ENCODE results near the gene KIF1C. TPM values are rescaled to one million over a fixed set of nuclear protein-coding genes. Genes with fewer than 3 reads are reported as not detected.

KIF1C gene
- total RNA-seq, 1 experiment from 2014 or later = 130 TPM

DNA sequence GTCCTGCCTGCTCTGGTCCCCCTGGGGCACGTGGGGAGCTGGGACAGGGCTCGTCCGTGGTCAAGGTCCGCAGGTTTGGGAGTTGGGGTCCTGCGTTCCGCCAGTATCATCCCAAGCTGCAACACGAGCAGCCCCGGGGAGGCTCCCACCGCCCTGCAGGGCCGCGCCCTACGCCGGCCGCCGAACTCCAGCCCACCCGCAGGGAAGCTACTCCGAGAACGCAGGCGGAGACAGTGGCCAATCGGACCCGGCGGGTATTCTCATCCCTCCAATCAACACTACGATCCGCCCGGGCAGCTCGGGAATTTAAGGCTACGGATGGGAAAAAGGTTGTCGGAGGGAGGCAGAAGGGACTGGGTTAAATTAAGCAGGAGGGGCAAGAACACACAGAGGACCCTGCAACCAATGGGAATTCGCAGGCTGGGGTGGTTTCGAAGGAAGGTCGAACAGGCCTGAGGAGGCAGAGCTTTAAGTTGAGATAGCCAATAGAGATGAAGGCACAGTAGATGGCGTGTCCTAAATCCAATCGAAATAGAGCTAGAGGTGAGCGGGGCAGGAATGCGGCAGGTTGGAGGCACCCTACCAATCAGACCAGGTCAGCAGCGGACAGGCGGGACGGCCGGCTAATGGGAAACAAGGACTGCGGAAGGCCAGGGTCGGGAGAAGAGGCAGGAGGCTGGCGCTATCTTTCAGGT, 30.8 kb upstream of the KIF1C start (continued):
- 0 out of 2 replicates have a peak, but pooled peaks have one; percentile 34 for TF ChIP-seq USF2 (CRISPR knock-in tag; IDR thresholded peaks at IDR 0.05)
- TF ChIP-seq TEAD4 (CRISPR knock-in tag; IDR thresholded peaks at IDR 0.05) = peak; percentile 66; the same call in 1 of the 2 replicates
- peak; percentile 0; the same call in 1 of the 2 replicates for TF ChIP-seq ZBTB21 (CRISPR knock-in tag; IDR thresholded peaks at IDR 0.05; ENCODE audit: borderline replicate concordance)
- no peak for TF ChIP-seq KAT7 (CRISPR knock-in tag; IDR thresholded peaks at IDR 0.05; ENCODE audit: borderline replicate concordance)
- TF ChIP-seq TP53 (CRISPR knock-in tag; IDR thresholded peaks at IDR 0.05) = no peak
- peak; percentile 82; the same call in 1 of the 2 replicates for TF ChIP-seq FOXP1 (CRISPR knock-in tag; IDR thresholded peaks at IDR 0.05; ENCODE audit: borderline replicate concordance)
- TF ChIP-seq, protein P1, sequence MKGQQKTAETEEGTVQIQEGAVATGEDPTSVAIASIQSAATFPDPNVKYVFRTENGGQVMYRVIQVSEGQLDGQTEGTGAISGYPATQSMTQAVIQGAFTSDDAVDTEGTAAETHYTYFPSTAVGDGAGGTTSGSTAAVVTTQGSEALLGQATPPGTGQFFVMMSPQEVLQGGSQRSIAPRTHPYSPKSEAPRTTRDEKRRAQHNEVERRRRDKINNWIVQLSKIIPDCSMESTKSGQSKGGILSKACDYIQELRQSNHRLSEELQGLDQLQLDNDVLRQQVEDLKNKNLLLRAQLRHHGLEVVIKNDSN (CRISPR knock-in tag; IDR thresholded peaks at IDR 0.05) = peak; percentile 54; the same call in 1 of the 2 replicates
- peak; percentile 37; the same call in 1 of the 2 replicates for TF ChIP-seq CREM (CRISPR knock-in tag; IDR thresholded peaks at IDR 0.05)
- no peak for TF ChIP-seq ZSCAN18 (CRISPR knock-in tag; IDR thresholded peaks at IDR 0.05)
- peak; percentile 63; the same call in 1 of the 2 replicates for TF ChIP-seq E2F5 (CRISPR knock-in tag; IDR thresholded peaks at IDR 0.05)
- peak; percentile 24; the same call in 1 of the 2 replicates for TF ChIP-seq HMGXB4 (CRISPR knock-in tag; IDR thresholded peaks at IDR 0.05)
- TF ChIP-seq ZNF423 (CRISPR knock-in tag; IDR thresholded peaks at IDR 0.05) = peak; percentile 85
- 0 out of 2 replicates have a peak, but pooled peaks have one; percentile 22 for TF ChIP-seq RELA (CRISPR knock-in tag; IDR thresholded peaks at IDR 0.05; ENCODE audit: borderline replicate concordance)
- no peak for TF ChIP-seq TCF7 (CRISPR knock-in tag; IDR thresholded peaks at IDR 0.05; ENCODE audit: low read depth)
- TF ChIP-seq ZNF317 (CRISPR knock-in tag; IDR thresholded peaks at IDR 0.05; ENCODE audit: borderline replicate concordance, low read depth) = no peak
- peak; percentile 86 for TF ChIP-seq MAX (CRISPR knock-in tag; IDR thresholded peaks at IDR 0.05)

GRCh38 chr17:4967539-4968485, 29.9 kb upstream of the KIF1C start, which contains the start of gene SPAG7:
SPAG7 (minus strand) TSS chr17:4967817; CDS start chr17:4967804, 13 bp downstream.
- ChIA-PET POLR2A (interaction anchor here (0.6 to 4.8 kb wide), 18 partner anchors 10 to 1358 kb away, joined by 3 to 45 read pairs (median 4); partner anchors contain the start of genes C17orf107, CAMTA2, CHRNE and ENO3), CTCF (interaction anchor here (0.6 to 3.2 kb wide), 23 partner anchors 11 to 270 kb away, joined by 3 to 49 read pairs (median 4); partner anchors contain the start of genes ARRB2, C17orf107, CAMTA2 and CHRNE)
- ATAC-seq (peak; percentile 38), DNase-seq (ENCODE audit: low spot score) (peak; percentile 91)
- H3K4me3 Mint-ChIP-seq = no peak within 1 kb of the TSS
- H3K9me3 Mint-ChIP-seq = peaks cover 13% of the 10 kb centered on the region
- peak within 1 kb of the TSS; percentile 90 for H3K27ac Mint-ChIP-seq
- peaks cover 20% of the 10 kb centered on the region for H3K36me3 Mint-ChIP-seq
- H3K4me1 Mint-ChIP-seq = peaks cover 27% of the 10 kb centered on the region
- peaks cover 16% of the 10 kb centered on the region for H3K27me3 Mint-ChIP-seq (ENCODE audit: low read depth)
- TF ChIP-seq SP1 (CRISPR knock-in tag; conservative IDR thresholded peaks at IDR 0.05) (no peak; the same call in 1 of the 2 replicates), CREM (CRISPR knock-in tag; IDR thresholded peaks at IDR 0.05) (peak; percentile 40; the same call in 1 of the 2 replicates), FOXP4 (CRISPR knock-in tag; IDR thresholded peaks at IDR 0.05) (peak; percentile 89), NFYB (CRISPR knock-in tag; conservative IDR thresholded peaks at IDR 0.05; ENCODE audit: low read depth) (no peak), MAX (CRISPR knock-in tag; IDR thresholded peaks at IDR 0.05) (peak; percentile 45; the same call in 1 of the 2 replicates), ZNF121 (CRISPR knock-in tag; IDR thresholded peaks at IDR 0.05) (peak; percentile 68; the same call in 1 of the 2 replicates), GABPB1 (CRISPR knock-in tag; IDR thresholded peaks at IDR 0.05) (peak; percentile 61; the same call in 1 of the 2 replicates), FOXP1 (CRISPR knock-in tag; IDR thresholded peaks at IDR 0.05; ENCODE audit: borderline replicate concordance) (0 out of 2 replicates have a peak, but pooled peaks have one; percentile 27)
- TF ChIP-seq, protein P2, sequence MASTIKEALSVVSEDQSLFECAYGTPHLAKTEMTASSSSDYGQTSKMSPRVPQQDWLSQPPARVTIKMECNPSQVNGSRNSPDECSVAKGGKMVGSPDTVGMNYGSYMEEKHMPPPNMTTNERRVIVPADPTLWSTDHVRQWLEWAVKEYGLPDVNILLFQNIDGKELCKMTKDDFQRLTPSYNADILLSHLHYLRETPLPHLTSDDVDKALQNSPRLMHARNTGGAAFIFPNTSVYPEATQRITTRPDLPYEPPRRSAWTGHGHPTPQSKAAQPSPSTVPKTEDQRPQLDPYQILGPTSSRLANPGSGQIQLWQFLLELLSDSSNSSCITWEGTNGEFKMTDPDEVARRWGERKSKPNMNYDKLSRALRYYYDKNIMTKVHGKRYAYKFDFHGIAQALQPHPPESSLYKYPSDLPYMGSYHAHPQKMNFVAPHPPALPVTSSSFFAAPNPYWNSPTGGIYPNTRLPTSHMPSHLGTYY (CRISPR knock-in tag; IDR thresholded peaks at IDR 0.05) = peak; percentile 38; the same call in 1 of the 2 replicates

Data from WTC11 (cell line).